GM13977 (cell line): ENCODE results near the gene TET3.

ENCODE experiments used
- DNase-seq: peaks from one replicate; pipeline ENCODE4 v3.0.0; 2012; ENCODE audit warnings: low spot score
- CTCF ChIP-seq: IDR thresholded peaks from 2 replicates; pipeline ENCODE4 v1.5.1; 2012; ENCODE audit warnings: mild to moderate bottlenecking, control low read depth; ENCODE audit not compliant: insufficient read depth; ENCODE audit errors: extremely low read depth, missing control alignments
- in situ Hi-C: fragments of 300-500 bp; cut with MboI; formaldehyde crosslinking; loops from one replicate; pipeline ENCODE4 v1.12.0; 2022; ENCODE audit warnings: low sequenced_read_pairs, low pct_unique_long_range_greater_than_20kb, mixed read lengths, inconsistent platforms; ENCODE audit not compliant: unreplicated experiment

TET3 gene

GRCh38 chr2:73970850-73971471 lies 13.7 kb upstream of the TET3 start:
- peak; percentile 44 for DNase-seq
- in situ Hi-C loops = no loop called here
- no peak for TF ChIP-seq CTCF

GRCh38 chr2:73971722-73972121 lies 13.0 kb upstream of the TET3 start:
- no peak for DNase-seq

GRCh38 chr2:73972846-73973245 lies 11.9 kb upstream of the TET3 start:
- TF ChIP-seq CTCF = no peak
- in situ Hi-C loops = no loop called here
- no peak for DNase-seq

More at GRCh38 chr2:73971722-73972121, 13.0 kb upstream of the TET3 start:
- TF ChIP-seq CTCF = no peak
- in situ Hi-C loops = no loop called here

- in situ Hi-C loops = no loop called here
- no peak for DNase-seq
- no peak for TF ChIP-seq CTCF
These were observed 9.0 kb upstream of the TET3 start for GRCh38 chr2:73975731-73976130.

- in situ Hi-C loops = no loop called here
- DNase-seq = no peak
- TF ChIP-seq CTCF = no peak
These were observed 7.9 kb upstream of the TET3 start for GRCh38 chr2:73976803-73977202.

GRCh38 chr2:73977466-73977865 lies 7.2 kb upstream of the TET3 start:
- no peak for DNase-seq
- no peak for TF ChIP-seq CTCF

GRCh38 chr2:73979021-73979420 lies 5.7 kb upstream of the TET3 start:
- in situ Hi-C loops = no loop called here
- TF ChIP-seq CTCF = no peak
- peak; percentile 69 for DNase-seq

More at GRCh38 chr2:73977466-73977865, 7.2 kb upstream of the TET3 start:
- in situ Hi-C loops = no loop called here
